GM12874 (cell line): ENCODE results near the gene FXYD7.

Experiments
- CTCF ChIP-seq: IDR thresholded peaks from 2 replicates; pipeline ENCODE4 v1.5.1; 2011; ENCODE audit warnings: low read depth, mild to moderate bottlenecking, control low read depth, low read length, moderate library complexity; ENCODE audit not compliant: insufficient read depth

FXYD7 gene

GRCh38 chr19:35143231-35143715 lies at the start of gene FXYD7:
TSS of gene FXYD7 (plus strand) at chr19:35143255. CDS start at chr19:35143334, 79 bp downstream.
- no peak for TF ChIP-seq CTCF

GRCh38 chr19:35093430-35093829 lies 49.6 kb upstream of the FXYD7 start:
- no peak for TF ChIP-seq CTCF

- no peak for TF ChIP-seq CTCF
Observed at GRCh38 chr19:35093941-35094647, 49.0 kb upstream of the FXYD7 start.

- TF ChIP-seq CTCF, result no peak
Observed at GRCh38 chr19:35094656-35095055, 48.4 kb upstream of the FXYD7 start.

GRCh38 chr19:35095667-35096368 lies 47.2 kb upstream of the FXYD7 start:
- no peak for TF ChIP-seq CTCF

- no peak for TF ChIP-seq CTCF
Observed at GRCh38 chr19:35098413-35099049, 44.5 kb upstream of the FXYD7 start.
